ENCODE measurements around the gene PIKFYVE.

PIKFYVE gene

DNA sequence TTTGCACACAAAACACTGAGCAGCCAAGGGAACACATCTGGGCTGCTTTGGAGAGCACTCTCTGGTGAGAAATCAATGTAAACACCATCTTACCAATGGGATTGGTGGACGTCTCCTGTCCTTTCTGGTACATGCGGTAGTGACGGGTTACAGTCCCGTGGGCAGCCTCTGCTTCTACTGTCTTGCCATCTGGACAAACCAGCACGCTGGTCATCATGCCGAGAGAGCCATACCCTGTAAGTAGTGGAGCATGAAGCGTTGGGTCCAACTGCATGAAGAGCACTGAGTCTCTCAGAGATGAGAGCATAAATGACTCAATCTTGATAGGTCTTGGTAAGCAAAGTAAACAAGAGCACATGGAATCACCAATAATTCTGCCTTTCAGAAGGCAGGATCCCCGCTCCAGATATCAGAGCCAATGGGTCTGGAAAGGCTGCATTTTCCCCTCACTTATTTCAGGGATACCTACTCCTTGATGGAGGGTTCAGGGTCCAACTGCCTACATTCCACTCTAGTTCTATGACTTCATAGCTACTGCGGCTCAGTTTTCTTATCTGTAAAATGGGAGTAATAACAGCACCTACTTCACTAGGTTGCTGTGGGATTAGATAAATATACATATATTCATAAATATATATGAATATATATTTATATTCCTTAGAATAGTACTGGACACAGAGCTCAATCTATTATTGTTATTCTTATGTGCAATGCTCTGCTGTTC lies 26.1 kb upstream of the PIKFYVE start:
- H3K36me3 ChIP-seq (replicated peaks; ENCODE audit: low read depth, low read length) = peaks cover 29% of the 10 kb centered on the region

DNA sequence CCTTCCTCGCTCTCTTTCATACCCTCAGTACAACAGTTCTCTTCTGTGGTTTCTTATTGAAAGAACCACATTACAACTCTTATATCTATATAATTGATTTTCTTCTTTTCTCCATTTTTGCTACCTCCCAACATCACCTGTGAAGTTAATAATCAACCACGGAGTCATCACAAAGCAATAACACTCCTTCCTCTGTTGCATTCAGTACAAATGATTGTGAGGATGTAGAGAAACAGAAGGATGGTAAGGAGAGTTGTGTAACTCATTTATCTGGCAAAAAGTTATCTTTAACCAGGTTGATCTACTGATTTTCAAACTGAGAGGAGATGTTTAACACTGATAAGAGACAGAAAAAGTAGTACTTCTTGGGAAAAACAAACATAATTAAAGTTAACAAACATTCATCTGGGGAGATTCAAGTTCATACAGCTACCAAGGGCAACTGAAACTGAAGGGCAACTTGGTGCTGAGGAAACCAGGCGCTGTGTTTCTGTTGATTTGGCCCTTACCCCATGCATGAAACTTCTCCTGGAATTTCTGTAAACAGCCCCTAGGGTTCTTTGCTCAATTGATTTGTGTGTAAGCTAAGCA lies 25.3 kb upstream of the PIKFYVE start:
- H3K4me2 ChIP-seq (ENCODE audit: low read length) = no peak overlapping the region
- no peaks in the 10 kb centered on the region for H3K27me3 ChIP-seq (ENCODE audit: low read depth, low read length)
- no peak overlapping the region for H3K4me3 ChIP-seq (ENCODE audit: low read length)
- H3K36me3 ChIP-seq (replicated peaks; ENCODE audit: low read depth, low read length) = peaks cover 25% of the 10 kb centered on the region
- H3K79me2 ChIP-seq (ENCODE audit: low read length) = no peaks in the 10 kb centered on the region
- no peaks in the 10 kb centered on the region for H4K20me1 ChIP-seq (ENCODE audit: insufficient read depth, low read length)
- no peak overlapping the region for H3K9ac ChIP-seq (ENCODE audit: low read length)
- H3K4me1 ChIP-seq (ENCODE audit: low read length) = peaks cover 6% of the 10 kb centered on the region; the same call in 1 of the 2 replicates
- no peak overlapping the region for H2AFZ ChIP-seq (ENCODE audit: low read depth, low read length)
- H3K9me3 ChIP-seq (ENCODE audit: insufficient read depth, low read length) = no peaks in the 10 kb centered on the region
- TF ChIP-seq EZH2phosphoT487 (IDR thresholded peaks at IDR 0.05; ENCODE audit: low read depth) = no peak
- TF ChIP-seq, protein P1, sequence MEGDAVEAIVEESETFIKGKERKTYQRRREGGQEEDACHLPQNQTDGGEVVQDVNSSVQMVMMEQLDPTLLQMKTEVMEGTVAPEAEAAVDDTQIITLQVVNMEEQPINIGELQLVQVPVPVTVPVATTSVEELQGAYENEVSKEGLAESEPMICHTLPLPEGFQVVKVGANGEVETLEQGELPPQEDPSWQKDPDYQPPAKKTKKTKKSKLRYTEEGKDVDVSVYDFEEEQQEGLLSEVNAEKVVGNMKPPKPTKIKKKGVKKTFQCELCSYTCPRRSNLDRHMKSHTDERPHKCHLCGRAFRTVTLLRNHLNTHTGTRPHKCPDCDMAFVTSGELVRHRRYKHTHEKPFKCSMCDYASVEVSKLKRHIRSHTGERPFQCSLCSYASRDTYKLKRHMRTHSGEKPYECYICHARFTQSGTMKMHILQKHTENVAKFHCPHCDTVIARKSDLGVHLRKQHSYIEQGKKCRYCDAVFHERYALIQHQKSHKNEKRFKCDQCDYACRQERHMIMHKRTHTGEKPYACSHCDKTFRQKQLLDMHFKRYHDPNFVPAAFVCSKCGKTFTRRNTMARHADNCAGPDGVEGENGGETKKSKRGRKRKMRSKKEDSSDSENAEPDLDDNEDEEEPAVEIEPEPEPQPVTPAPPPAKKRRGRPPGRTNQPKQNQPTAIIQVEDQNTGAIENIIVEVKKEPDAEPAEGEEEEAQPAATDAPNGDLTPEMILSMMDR (IDR thresholded peaks at IDR 0.05; ENCODE audit: low read depth, low read length) = no peak
- H3K27ac ChIP-seq (ENCODE audit: low read length) = no peak overlapping the region

More for the DNA sequence above, 26.1 kb upstream of the PIKFYVE start:
- no peaks in the 10 kb centered on the region for H3K79me2 ChIP-seq (ENCODE audit: low read length)
- no peak overlapping the region for H2AFZ ChIP-seq (ENCODE audit: low read depth, low read length)
- peaks cover 6% of the 10 kb centered on the region; the same call in 1 of the 2 replicates for H3K4me1 ChIP-seq (ENCODE audit: low read length)
- H3K27me3 ChIP-seq (ENCODE audit: low read depth, low read length) = no peaks in the 10 kb centered on the region
- H3K27ac ChIP-seq (ENCODE audit: low read length) = no peak overlapping the region
- no peak overlapping the region for H3K9ac ChIP-seq (ENCODE audit: low read length)
- no peak overlapping the region for H3K4me3 ChIP-seq (ENCODE audit: low read length)
- H4K20me1 ChIP-seq (ENCODE audit: insufficient read depth, low read length) = no peaks in the 10 kb centered on the region
- H3K4me2 ChIP-seq (ENCODE audit: low read length) = no peak overlapping the region
- no peaks in the 10 kb centered on the region for H3K9me3 ChIP-seq (ENCODE audit: insufficient read depth, low read length)
- TF ChIP-seq, protein P1 (IDR thresholded peaks at IDR 0.05; ENCODE audit: low read depth, low read length) = no peak
- TF ChIP-seq EZH2phosphoT487 (IDR thresholded peaks at IDR 0.05; ENCODE audit: low read depth) = no peak

DNA sequence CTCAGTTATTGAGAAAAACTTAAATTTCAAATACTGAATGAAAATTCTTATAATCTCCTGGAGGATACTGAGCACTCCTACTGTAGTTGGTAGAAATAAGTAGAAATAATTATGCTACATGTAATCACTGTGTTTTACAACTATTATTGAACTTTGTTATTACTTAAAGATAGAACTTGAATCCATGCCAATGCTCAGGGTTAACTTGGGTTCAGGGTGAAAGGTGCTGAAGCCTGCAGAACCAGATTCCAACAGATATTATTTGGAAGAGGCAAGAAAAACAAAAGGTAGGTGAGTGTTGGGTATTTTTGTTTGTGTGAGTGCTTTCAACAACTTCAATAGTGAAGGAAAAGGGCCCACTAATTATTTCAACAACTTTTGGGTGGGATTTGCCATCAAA lies 21.6 kb upstream of the PIKFYVE start:
- Histone ChIP-seq H4K20me1 (ENCODE audit: insufficient read depth, low read length) (no peaks in the 10 kb centered on the region), H3K27ac (ENCODE audit: low read length) (no peak overlapping the region), H3K27me3 (ENCODE audit: low read depth, low read length) (no peaks in the 10 kb centered on the region), H3K4me3 (ENCODE audit: low read length) (no peak overlapping the region), H3K9me3 (ENCODE audit: insufficient read depth, low read length) (no peaks in the 10 kb centered on the region), H3K4me1 (ENCODE audit: low read length) (no peaks in the 10 kb centered on the region), H3K36me3 (replicated peaks; ENCODE audit: low read depth, low read length) (peaks cover 29% of the 10 kb centered on the region), H3K4me2 (ENCODE audit: low read length) (no peak overlapping the region), H3K9ac (ENCODE audit: low read length) (no peak overlapping the region), H2AFZ (ENCODE audit: low read depth, low read length) (no peak overlapping the region), H3K79me2 (ENCODE audit: low read length) (no peaks in the 10 kb centered on the region)
- TF ChIP-seq, protein P1 (IDR thresholded peaks at IDR 0.05; ENCODE audit: low read depth, low read length) = no peak

DNA sequence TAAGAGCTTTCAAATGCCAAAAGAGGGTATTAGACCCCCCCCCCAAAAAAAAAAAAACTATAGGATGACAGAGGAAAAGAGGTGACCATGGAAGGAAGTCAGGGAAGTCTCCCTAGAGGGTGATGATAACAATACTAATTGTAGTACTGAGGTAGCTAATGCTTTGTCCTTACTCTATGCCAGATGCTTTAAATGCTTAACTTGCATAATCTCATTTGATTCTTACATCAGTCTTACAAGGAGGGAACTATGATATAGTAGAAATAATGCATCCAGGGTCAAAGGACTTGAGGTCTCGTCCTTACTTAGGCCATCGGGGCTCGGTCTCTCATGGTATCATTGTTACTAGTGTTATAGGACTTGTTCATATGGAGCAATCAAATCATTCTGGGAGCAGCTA lies 20.3 kb upstream of the PIKFYVE start:
- Histone ChIP-seq H3K36me3 (replicated peaks; ENCODE audit: low read depth, low read length) (peaks cover 34% of the 10 kb centered on the region), H3K9ac (ENCODE audit: low read length) (no peak overlapping the region), H3K27me3 (ENCODE audit: low read depth, low read length) (no peaks in the 10 kb centered on the region), H3K27ac (ENCODE audit: low read length) (no peak overlapping the region), H3K79me2 (ENCODE audit: low read length) (no peaks in the 10 kb centered on the region), H3K4me3 (ENCODE audit: low read length) (no peak overlapping the region), H3K4me1 (ENCODE audit: low read length) (no peaks in the 10 kb centered on the region), H4K20me1 (ENCODE audit: insufficient read depth, low read length) (no peaks in the 10 kb centered on the region), H3K4me2 (ENCODE audit: low read length) (no peak overlapping the region), H3K9me3 (ENCODE audit: insufficient read depth, low read length) (no peaks in the 10 kb centered on the region), H2AFZ (ENCODE audit: low read depth, low read length) (no peak overlapping the region)
- no peak for TF ChIP-seq EZH2phosphoT487 (IDR thresholded peaks at IDR 0.05; ENCODE audit: low read depth)
- TF ChIP-seq, protein P1 (IDR thresholded peaks at IDR 0.05; ENCODE audit: low read depth, low read length) = no peak

Data from OCI-LY3 (cell line).